ENCODE data around the gene LRRC32.
A peak's percentile ranks its signal among the peaks of the same experiment; 100 is the strongest.

The LRRC32 gene

GRCh38 chr11:76630600-76631281, 39.8 kb downstream of the LRRC32 start:
- DNase-seq (ENCODE audit: extremely low read depth, low read depth), result no peak
- H3K4me3 ChIP-seq (replicated peaks; ENCODE audit: low read depth, low read length), result no peak overlapping the region
- TF ChIP-seq, protein P1, sequence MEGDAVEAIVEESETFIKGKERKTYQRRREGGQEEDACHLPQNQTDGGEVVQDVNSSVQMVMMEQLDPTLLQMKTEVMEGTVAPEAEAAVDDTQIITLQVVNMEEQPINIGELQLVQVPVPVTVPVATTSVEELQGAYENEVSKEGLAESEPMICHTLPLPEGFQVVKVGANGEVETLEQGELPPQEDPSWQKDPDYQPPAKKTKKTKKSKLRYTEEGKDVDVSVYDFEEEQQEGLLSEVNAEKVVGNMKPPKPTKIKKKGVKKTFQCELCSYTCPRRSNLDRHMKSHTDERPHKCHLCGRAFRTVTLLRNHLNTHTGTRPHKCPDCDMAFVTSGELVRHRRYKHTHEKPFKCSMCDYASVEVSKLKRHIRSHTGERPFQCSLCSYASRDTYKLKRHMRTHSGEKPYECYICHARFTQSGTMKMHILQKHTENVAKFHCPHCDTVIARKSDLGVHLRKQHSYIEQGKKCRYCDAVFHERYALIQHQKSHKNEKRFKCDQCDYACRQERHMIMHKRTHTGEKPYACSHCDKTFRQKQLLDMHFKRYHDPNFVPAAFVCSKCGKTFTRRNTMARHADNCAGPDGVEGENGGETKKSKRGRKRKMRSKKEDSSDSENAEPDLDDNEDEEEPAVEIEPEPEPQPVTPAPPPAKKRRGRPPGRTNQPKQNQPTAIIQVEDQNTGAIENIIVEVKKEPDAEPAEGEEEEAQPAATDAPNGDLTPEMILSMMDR (IDR thresholded peaks at IDR 0.05; ENCODE audit: low read depth, low read length, missing control alignments), result no peak

DNA sequence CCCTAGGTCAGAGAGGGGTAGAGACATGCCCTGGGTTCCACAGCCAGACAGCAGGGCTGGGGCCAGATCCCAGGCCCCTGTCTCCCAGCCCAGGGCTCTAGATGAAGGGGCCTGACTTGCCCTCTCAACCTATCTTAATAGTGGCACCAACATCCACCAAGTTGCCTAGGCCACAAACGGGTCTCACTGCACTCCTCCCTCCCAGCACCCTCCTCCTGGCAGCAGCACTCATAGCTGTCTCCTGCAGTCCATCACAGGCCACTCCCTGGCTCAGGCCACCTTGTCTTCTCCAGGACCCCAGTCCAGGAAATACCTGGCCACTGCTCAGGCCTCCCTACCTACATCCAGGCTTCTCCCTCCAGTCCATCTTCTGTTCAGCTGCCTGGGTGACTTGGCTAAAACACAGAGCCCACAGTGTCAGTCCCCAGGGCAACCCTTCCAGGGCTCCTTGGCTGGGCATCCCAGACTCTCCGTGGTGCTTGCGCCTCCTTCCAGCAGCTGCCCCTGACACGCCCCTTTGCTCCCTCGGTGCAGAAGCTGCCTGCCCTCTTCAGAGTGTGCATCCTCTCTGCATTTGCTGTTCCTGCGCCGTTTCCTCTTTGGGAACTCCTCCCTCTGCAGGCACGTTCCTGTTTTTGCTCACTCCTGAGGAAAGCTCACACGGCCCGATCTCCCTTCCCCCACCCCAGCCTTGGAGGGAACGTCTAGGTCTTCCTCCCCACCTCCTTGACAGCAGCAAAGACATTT, 40.5 kb downstream of the LRRC32 start:
- TF ChIP-seq, protein P1 (IDR thresholded peaks at IDR 0.05; ENCODE audit: low read depth, low read length, missing control alignments), result no peak
- H3K4me3 ChIP-seq (replicated peaks; ENCODE audit: low read depth, low read length), result no peak overlapping the region
- DNase-seq (ENCODE audit: extremely low read depth, low read depth), result peak; percentile 31

GRCh38 chr11:76629116-76629852, 41.3 kb downstream of the LRRC32 start:
- no peak for DNase-seq (ENCODE audit: extremely low read depth, low read depth)
- H3K4me3 ChIP-seq (replicated peaks; ENCODE audit: low read depth, low read length), result no peak overlapping the region
- TF ChIP-seq, protein P1 (IDR thresholded peaks at IDR 0.05; ENCODE audit: low read depth, low read length, missing control alignments), result no peak

GRCh38 chr11:76628408-76628947, 42.1 kb downstream of the LRRC32 start:
- DNase-seq (ENCODE audit: extremely low read depth, low read depth), result no peak
- TF ChIP-seq, protein P1 (IDR thresholded peaks at IDR 0.05; ENCODE audit: low read depth, low read length, missing control alignments), result no peak
- H3K4me3 ChIP-seq (replicated peaks; ENCODE audit: low read depth, low read length), result no peak overlapping the region

DNA sequence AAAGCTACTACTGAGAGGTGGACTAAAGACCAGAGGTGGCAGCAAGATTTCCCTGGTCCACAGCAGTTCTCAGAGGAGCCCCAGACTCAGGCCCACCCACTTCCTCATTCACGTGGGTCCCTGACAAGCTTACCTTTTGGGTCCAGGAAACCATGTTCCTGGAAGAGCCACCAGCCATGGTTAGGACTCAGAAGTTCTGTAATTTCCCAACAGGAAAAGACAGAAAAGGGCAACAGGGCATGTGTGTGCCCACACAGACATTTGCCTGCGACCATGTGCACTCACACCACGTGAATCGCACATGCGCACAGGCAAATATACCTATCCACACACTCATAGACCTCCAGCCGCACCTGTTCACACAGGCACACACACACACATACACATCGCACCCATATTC, 42.9 kb downstream of the LRRC32 start:
- TF ChIP-seq, protein P1 (IDR thresholded peaks at IDR 0.05; ENCODE audit: low read depth, low read length, missing control alignments), result no peak
- no peak overlapping the region for H3K4me3 ChIP-seq (replicated peaks; ENCODE audit: low read depth, low read length)

GRCh38 chr11:76626921-76627401, 43.6 kb downstream of the LRRC32 start:
- TF ChIP-seq, protein P1 (IDR thresholded peaks at IDR 0.05; ENCODE audit: low read depth, low read length, missing control alignments), result no peak
- DNase-seq (ENCODE audit: extremely low read depth, low read depth), result no peak
- H3K4me3 ChIP-seq (replicated peaks; ENCODE audit: low read depth, low read length), result no peak overlapping the region

More for the DNA sequence above, 42.9 kb downstream of the LRRC32 start:
- no peak for DNase-seq (ENCODE audit: extremely low read depth, low read depth)
